LNCaP clone FGC (cell line): ENCODE data around the gene USH2A.

Experiments used
- DNase-seq: peaks from one replicate; pipeline ENCODE4 v3.0.0-alpha.2; 2011; ENCODE audit warnings: low read depth
- H3K4me3 ChIP-seq: 2 replicates; pipeline ENCODE4 v1.5.1; 2011; ENCODE audit warnings: mild to moderate bottlenecking, low read depth, low read length, control low read depth
- TF ChIP-seq, protein P1 (sequence below): IDR thresholded peaks from 2 replicates; pipeline ENCODE4 v1.5.1; 2012; ENCODE audit warnings: mild to moderate bottlenecking; ENCODE audit not compliant: control insufficient read depth, insufficient read depth; ENCODE audit errors: extremely low read depth

Gene USH2A

DNA sequence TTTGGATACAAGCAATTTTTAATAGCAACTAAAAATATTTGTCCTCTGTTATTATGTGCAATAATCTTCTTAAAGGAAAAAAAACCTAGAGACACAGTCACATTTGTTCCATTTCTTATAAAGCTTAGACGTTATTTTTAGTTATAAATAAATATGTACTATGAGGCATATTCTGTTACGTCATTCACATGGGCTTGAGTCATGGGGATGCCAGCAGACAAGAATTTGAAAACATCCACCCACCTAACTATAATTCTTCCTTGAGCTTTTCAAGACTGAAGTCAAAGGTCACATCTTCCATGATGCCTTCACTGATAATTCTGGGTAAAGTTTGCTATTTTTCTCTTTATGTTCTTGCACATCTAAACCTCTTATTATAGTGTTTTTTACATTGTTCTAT lies 587.3 kb downstream of the USH2A start:
- no peak overlapping the region for H3K4me3 ChIP-seq
- TF ChIP-seq, protein P1, sequence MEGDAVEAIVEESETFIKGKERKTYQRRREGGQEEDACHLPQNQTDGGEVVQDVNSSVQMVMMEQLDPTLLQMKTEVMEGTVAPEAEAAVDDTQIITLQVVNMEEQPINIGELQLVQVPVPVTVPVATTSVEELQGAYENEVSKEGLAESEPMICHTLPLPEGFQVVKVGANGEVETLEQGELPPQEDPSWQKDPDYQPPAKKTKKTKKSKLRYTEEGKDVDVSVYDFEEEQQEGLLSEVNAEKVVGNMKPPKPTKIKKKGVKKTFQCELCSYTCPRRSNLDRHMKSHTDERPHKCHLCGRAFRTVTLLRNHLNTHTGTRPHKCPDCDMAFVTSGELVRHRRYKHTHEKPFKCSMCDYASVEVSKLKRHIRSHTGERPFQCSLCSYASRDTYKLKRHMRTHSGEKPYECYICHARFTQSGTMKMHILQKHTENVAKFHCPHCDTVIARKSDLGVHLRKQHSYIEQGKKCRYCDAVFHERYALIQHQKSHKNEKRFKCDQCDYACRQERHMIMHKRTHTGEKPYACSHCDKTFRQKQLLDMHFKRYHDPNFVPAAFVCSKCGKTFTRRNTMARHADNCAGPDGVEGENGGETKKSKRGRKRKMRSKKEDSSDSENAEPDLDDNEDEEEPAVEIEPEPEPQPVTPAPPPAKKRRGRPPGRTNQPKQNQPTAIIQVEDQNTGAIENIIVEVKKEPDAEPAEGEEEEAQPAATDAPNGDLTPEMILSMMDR = no peak
- DNase-seq = no peak

DNA sequence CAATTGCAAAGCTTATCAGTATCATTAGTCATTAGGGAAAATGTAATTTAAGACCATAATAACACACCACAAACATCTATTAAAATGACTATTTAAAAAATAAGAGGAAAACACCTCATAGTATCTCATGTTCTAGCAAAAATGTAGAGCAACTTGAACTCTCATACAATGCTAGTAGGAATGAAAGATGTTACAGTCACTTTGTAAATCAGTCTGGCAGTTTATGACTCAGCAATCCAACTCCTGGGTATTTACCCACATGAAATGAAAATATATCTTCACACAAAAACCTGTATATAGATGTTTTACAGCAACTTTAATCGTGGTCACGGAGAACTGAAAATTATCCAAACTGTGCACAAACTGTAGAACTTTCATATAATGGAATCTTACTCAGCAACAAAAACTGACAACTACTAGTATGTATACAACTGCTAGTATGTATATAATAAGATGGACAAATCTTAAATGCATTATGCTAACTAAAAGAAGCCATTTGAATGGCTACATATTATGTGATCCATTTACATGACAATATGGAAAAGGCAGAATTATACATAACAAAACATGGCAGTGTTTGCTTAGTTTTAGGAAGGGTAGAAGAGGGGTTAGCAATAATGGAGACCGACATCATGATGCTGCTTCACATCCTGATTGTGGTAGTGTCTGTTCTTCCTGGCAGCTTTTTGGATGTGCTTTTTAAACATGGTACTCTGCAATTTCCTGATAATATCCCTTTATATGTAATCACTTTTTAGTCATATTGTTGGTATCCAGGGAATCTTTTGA lies 589.1 kb downstream of the USH2A start:
- TF ChIP-seq, protein P1 = no peak
- DNase-seq = no peak
- no peak overlapping the region for H3K4me3 ChIP-seq

DNA sequence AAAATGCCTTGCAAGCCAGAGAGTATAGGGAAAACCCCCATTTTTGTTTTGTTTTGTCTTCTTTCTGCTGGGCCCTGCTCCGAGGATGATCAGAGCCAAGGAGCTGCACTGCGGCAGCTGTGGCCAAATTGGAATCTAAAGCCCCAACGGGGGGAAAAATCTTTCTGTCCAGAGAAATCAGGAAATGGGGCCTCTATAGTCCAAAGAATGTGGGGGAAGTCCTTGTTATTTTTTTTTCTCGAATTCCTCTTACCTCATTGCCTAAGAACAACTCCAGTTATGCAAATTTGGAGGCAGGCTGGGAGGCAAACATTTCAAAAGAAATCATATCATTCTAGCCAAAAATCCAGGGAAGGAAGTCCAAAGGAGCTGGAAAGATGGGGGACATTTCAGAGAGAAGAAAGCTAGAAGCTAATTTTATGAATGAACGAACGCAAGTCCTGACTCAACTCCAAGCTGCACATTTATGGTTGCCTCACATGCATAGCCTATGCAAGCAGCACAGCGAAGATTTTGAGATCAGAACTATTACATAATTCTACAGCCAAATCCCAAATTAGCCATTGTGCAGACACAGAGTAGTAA lies 592.9 kb downstream of the USH2A start:
- TF ChIP-seq, protein P1 = no peak
- H3K4me3 ChIP-seq = no peak overlapping the region
- DNase-seq = no peak

DNA sequence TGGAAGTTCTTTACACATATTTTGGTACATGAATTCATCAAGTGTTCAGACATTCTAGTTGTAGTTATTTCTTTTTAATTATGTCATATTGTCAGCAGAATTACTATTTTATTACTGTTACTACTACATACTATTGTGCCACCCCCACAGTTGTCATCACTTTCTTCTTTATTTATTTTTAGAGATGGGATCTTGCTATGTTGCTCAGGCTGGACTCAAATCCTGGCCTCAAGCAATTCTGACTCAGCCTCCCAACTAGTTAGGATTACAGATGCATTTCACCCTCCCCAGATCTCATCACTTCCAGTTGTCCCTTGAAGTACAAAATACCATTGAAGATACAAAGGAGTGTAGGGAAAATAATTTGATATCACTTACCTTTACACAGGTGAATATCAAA lies 598.2 kb downstream of the USH2A start:
- DNase-seq = no peak
- H3K4me3 ChIP-seq = no peak overlapping the region
- TF ChIP-seq, protein P1 = no peak

DNA sequence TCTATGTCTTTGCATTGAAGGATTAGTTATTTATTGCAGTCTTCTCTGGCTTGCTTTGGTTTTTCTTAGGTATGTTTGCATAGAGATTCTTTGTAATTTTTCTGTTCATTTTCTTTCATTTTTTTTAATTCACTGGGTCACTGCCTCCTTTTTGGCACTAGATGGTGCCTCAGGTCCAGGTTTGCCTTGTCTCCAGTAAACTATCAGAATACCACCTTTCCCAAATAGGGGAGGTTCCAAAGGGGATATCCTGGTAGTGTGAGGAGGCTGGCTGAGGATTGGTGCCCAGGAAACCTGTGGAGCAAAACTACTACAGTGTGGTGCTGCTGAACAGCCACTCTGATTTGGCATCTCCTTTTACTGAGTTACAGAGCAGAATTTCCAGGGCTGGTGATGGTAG lies 599.0 kb downstream of the USH2A start:
- TF ChIP-seq, protein P1 = peak; percentile 39
- no peak for DNase-seq

DNA sequence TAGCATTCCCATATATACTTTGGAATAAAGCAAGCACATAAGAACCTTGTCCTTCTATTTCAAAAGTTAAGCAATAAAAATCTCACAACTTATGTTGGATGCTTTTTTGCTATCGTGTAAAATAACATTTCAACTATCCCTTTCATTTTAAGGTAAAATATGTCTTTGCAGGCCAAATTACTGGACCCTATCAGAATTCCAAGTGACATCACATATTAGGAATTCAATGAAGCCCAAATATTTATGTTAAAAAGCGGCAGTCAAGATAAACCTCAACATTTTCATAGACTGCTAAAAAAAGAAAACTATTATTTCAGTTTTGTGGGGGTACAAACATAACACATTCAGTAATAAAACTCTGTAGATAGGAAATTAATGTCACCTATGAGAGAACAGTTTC lies 604.1 kb downstream of the USH2A start:
- no peak overlapping the region for H3K4me3 ChIP-seq
- DNase-seq = no peak
- TF ChIP-seq, protein P1 = no peak

More for the DNA sequence above, 599.0 kb downstream of the USH2A start:
- no peak overlapping the region for H3K4me3 ChIP-seq

DNA sequence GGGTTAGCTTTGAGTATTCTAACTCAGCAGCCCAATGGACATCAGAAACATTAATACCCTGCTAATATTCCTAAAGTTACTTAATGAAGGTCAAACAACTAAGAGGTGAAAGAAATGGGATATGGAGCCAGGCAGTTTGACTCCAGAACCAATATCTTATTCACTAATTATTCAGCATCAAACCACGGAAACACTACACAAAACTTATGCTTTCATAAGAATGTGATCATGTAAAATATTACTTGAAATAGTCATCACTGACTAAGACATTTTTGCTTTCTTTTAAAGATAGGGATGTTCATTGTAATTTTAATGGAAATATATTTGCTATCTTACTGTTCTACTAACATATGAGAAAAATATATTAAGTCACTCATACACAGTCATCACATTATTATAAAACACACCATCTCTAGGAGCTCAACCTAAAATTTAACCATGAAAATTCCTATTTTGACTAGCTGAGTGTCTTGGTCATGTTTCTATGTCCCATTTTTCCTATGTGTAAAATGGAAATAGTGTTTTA lies 615.3 kb downstream of the USH2A start:
- no peak overlapping the region for H3K4me3 ChIP-seq
- no peak for DNase-seq
- TF ChIP-seq, protein P1 = no peak
